ENCODE results near the gene C2CD2.
"Not testable (repeated sequence)": the region's sequence is repeated elsewhere in the genome, so short reads cannot be mapped to it uniquely, and the experiment has no call there.

C2CD2 gene

GRCh38 chr21:41958886-41959563 lies 5.2 kb upstream of the C2CD2 start:
- DNase-seq (ENCODE audit: low read depth in 2 of 2) = no peak

- no peak for DNase-seq (ENCODE audit: low read depth in 2 of 2)
These were observed 4.4 kb upstream of the C2CD2 start for GRCh38 chr21:41957991-41958766.

GRCh38 chr21:41956926-41957729 lies 3.3 kb upstream of the C2CD2 start:
- no peak for DNase-seq (ENCODE audit: low read depth in 2 of 2)

- no peak for DNase-seq (ENCODE audit: low read depth in 2 of 2)
These were observed 1.7 kb upstream of the C2CD2 start for GRCh38 chr21:41955516-41955915.

- DNase-seq (ENCODE audit: low read depth in 2 of 2) = no peak
These were observed 1.1 kb upstream of the C2CD2 start for GRCh38 chr21:41954654-41955499.

GRCh38 chr21:41953249-41953830 lies 478 bp downstream of the C2CD2 start:
- DNase-seq (ENCODE audit: low read depth in 2 of 2) = no peak

GRCh38 chr21:41952568-41953248 lies 1.1 kb downstream of the C2CD2 start:
- DNase-seq (ENCODE audit: low read depth in 2 of 2) = no peak

- DNase-seq (ENCODE audit: low read depth in 2 of 2) = no peak
These were observed 1.8 kb downstream of the C2CD2 start for GRCh38 chr21:41951876-41952567.

GRCh38 chr21:41950941-41951351 lies 2.9 kb downstream of the C2CD2 start:
- DNase-seq (ENCODE audit: low read depth in 2 of 2) = no peak

GRCh38 chr21:41949631-41950030 lies 4.2 kb downstream of the C2CD2 start:
- not testable (repeated sequence) for DNase-seq (ENCODE audit: low read depth in 2 of 2)

GRCh38 chr21:41948901-41949300 lies 4.9 kb downstream of the C2CD2 start:
- no peak for DNase-seq (ENCODE audit: low read depth in 2 of 2)

- DNase-seq (ENCODE audit: low read depth in 2 of 2) = no peak
These were observed 5.5 kb downstream of the C2CD2 start for GRCh38 chr21:41948078-41948895.

- DNase-seq (ENCODE audit: low read depth in 2 of 2) = no peak
These were observed 7.8 kb downstream of the C2CD2 start for GRCh38 chr21:41945982-41946381.

GRCh38 chr21:41943851-41944250 lies 10.0 kb downstream of the C2CD2 start:
- no peak for DNase-seq (ENCODE audit: low read depth in 2 of 2)

GRCh38 chr21:41942457-41942856 lies 11.4 kb downstream of the C2CD2 start:
- DNase-seq (ENCODE audit: low read depth in 2 of 2) = no peak

GRCh38 chr21:41941941-41942340 lies 11.9 kb downstream of the C2CD2 start:
- no peak for DNase-seq (ENCODE audit: low read depth in 2 of 2)

GRCh38 chr21:41940431-41940830 lies 13.4 kb downstream of the C2CD2 start:
- no peak for DNase-seq (ENCODE audit: low read depth in 2 of 2)

- DNase-seq (ENCODE audit: low read depth in 2 of 2) = no peak
These were observed 14.4 kb downstream of the C2CD2 start for GRCh38 chr21:41939391-41939790.
